Osteoblast (primary cell): Measurements from ENCODE around the gene PRICKLE1. TPM values are rescaled to one million over a fixed set of nuclear protein-coding genes. Genes with fewer than 3 reads are reported as not detected.

Source experiments
- DNase-seq: peaks from one replicate; pipeline ENCODE4 v3.0.0; 2011; ENCODE audit warnings: low spot score, mixed read lengths; ENCODE audit not compliant: insufficient read length; ENCODE audit errors: missing footprints
- H2AFZ ChIP-seq: 2 replicates; pipeline ENCODE4 v1.6.0; 2011; ENCODE audit warnings: mild to moderate bottlenecking, low read length
- H3K27ac ChIP-seq: 2 replicates; pipeline ENCODE4 v1.5.1; 2011; ENCODE audit warnings: mild to moderate bottlenecking, low read depth, low read length, moderate library complexity
- H3K27me3 ChIP-seq: 2 replicates; pipeline ENCODE4 v1.6.0; 2012; ENCODE audit warnings: mild to moderate bottlenecking, control low read depth, inconsistent platforms, low read length, moderate library complexity; ENCODE audit not compliant: insufficient read depth
- H3K36me3 ChIP-seq: 2 replicates; pipeline ENCODE4 v1.5.1; 2011; ENCODE audit warnings: mild to moderate bottlenecking, low read length, control low read depth, moderate library complexity; ENCODE audit not compliant: insufficient read depth
- H3K4me1 ChIP-seq: 2 replicates; pipeline ENCODE4 v1.5.1; 2011; ENCODE audit warnings: mild to moderate bottlenecking, low read length, control low read depth, moderate library complexity; ENCODE audit not compliant: insufficient read depth
- H3K4me2 ChIP-seq: 2 replicates; pipeline ENCODE4 v1.6.0; 2011; ENCODE audit warnings: mild to moderate bottlenecking, low read length; ENCODE audit not compliant: insufficient read depth
- H3K4me3 ChIP-seq: fragments of 200-600 bp; sonication (generic); 3 replicates; pipeline ENCODE4 v1.5.1; 2012; ENCODE audit warnings: mild to moderate bottlenecking, low read length, inconsistent platforms; ENCODE audit not compliant: insufficient read depth
- H3K79me2 ChIP-seq: 2 replicates; pipeline ENCODE4 v1.6.0; 2012; ENCODE audit warnings: mild to moderate bottlenecking, low read length, control low read depth, inconsistent platforms; ENCODE audit not compliant: insufficient read depth
- H3K9me3 ChIP-seq: 2 replicates; pipeline ENCODE4 v1.5.1; 2011; ENCODE audit warnings: low read depth, low read length, control low read depth
- H4K20me1 ChIP-seq: 2 replicates; pipeline ENCODE4 v1.6.0; 2012; ENCODE audit warnings: mild to moderate bottlenecking, low read length, control low read depth; ENCODE audit not compliant: insufficient read depth
- CTCF ChIP-seq: IDR thresholded peaks from 2 replicates; pipeline ENCODE4 v1.5.1; 2011; ENCODE audit warnings: mild to moderate bottlenecking, low read depth, low read length, moderate library complexity; ENCODE audit errors: extremely low read depth
- total RNA-seq: library from RNA; depleted of rRNA; stranded (reverse); fragments of >200 nt; gene quantifications from 2 replicates; pipeline ENCODE4 v1.2.3, GENCODE V29; 2012

Gene PRICKLE1
- total RNA-seq, 1 donor, result 13.0 TPM

GRCh38 chr12:42539696-42540095 lies 49.9 kb downstream of the PRICKLE1 start:
- DNase-seq, result no peak
- Histone ChIP-seq H3K4me3 (no peak overlapping the region), H4K20me1 (peaks cover 52% of the 10 kb centered on the region), H3K36me3 (peaks cover 10% of the 10 kb centered on the region), H3K27me3 (no peaks in the 10 kb centered on the region), H3K4me1 (peaks cover 3% of the 10 kb centered on the region), H3K79me2 (peaks cover 18% of the 10 kb centered on the region), H3K9me3 (no peaks in the 10 kb centered on the region), H3K27ac (no peak overlapping the region), H2AFZ (no peak overlapping the region), H3K4me2 (no peak overlapping the region)
- no peak for TF ChIP-seq CTCF

- no peak for TF ChIP-seq CTCF
- H2AFZ ChIP-seq, result no peak overlapping the region
These were observed 51.3 kb downstream of the PRICKLE1 start for GRCh38 chr12:42538203-42538602.

GRCh38 chr12:42534184-42534838 lies 55.2 kb downstream of the PRICKLE1 start:
- Histone ChIP-seq H3K4me2 (no peak overlapping the region), H3K27me3 (no peaks in the 10 kb centered on the region), H3K36me3 (peaks cover 6% of the 10 kb centered on the region), H4K20me1 (peaks cover 47% of the 10 kb centered on the region), H3K4me3 (no peak overlapping the region), H3K4me1 (no peaks in the 10 kb centered on the region), H3K9me3 (no peaks in the 10 kb centered on the region), H2AFZ (no peak overlapping the region), H3K27ac (no peak overlapping the region), H3K79me2 (peaks cover 24% of the 10 kb centered on the region)
- no peak for DNase-seq
- TF ChIP-seq CTCF, result no peak

More at GRCh38 chr12:42538203-42538602, 51.3 kb downstream of the PRICKLE1 start:
- peaks cover 64% of the 10 kb centered on the region for H4K20me1 ChIP-seq
- peaks cover 28% of the 10 kb centered on the region for H3K79me2 ChIP-seq
- no peaks in the 10 kb centered on the region for H3K9me3 ChIP-seq
- no peak overlapping the region for H3K27ac ChIP-seq
- no peak overlapping the region for H3K4me2 ChIP-seq
- H3K4me1 ChIP-seq, result peaks cover 3% of the 10 kb centered on the region
- DNase-seq, result no peak
- H3K36me3 ChIP-seq, result peaks cover 9% of the 10 kb centered on the region
- no peak overlapping the region for H3K4me3 ChIP-seq
- H3K27me3 ChIP-seq, result no peaks in the 10 kb centered on the region

- Histone ChIP-seq H3K27me3 (no peaks in the 10 kb centered on the region), H3K4me1 (no peaks in the 10 kb centered on the region), H3K4me3 (no peak overlapping the region), H2AFZ (no peak overlapping the region), H4K20me1 (peaks cover 29% of the 10 kb centered on the region), H3K27ac (no peak overlapping the region), H3K36me3 (peaks cover 7% of the 10 kb centered on the region), H3K79me2 (peaks cover 16% of the 10 kb centered on the region), H3K9me3 (no peaks in the 10 kb centered on the region), H3K4me2 (no peak overlapping the region)
- DNase-seq, result no peak
- no peak for TF ChIP-seq CTCF
These were observed 59.3 kb downstream of the PRICKLE1 start for GRCh38 chr12:42530284-42530683.
